AG04450 (cell line): ENCODE measurements around the gene NUP205. TPM values are rescaled to one million over a fixed set of nuclear protein-coding genes. Genes with fewer than 3 reads are reported as not detected.

Experiments used
- CTCF ChIA-PET: fragments of 300-600, 350-600 bp; formaldehyde crosslinking; extraction: SDS; loops from one replicate; lab custom pipeline; 2022; ENCODE audit warnings: antibody characterized with exemption, inconsistent platforms; lab: Charles Lee
- POLR2A ChIA-PET: fragments of 350-600 bp; formaldehyde crosslinking; extraction: SDS; loops from one replicate; lab custom pipeline; 2021; ENCODE audit warnings: antibody characterized with exemption, inconsistent platforms; lab: Yijun Ruan, JAX
- DNase-seq: peaks from one replicate; pipeline ENCODE4 v3.0.0-alpha.2; 2011; ENCODE audit warnings: low read depth, low spot score
- H3K27ac ChIP-seq: one replicate; pipeline ENCODE4 v1.5.1; 2012; ENCODE audit warnings: low read depth, low read length, control low read depth
- H3K27me3 ChIP-seq: one replicate; pipeline ENCODE4 v1.6.0; 2012; ENCODE audit warnings: low read length; ENCODE audit not compliant: control insufficient read depth, insufficient read depth
- H3K4me3 ChIP-seq: 2 replicates; pipeline ENCODE4 v1.5.1; 2011; ENCODE audit warnings: mild to moderate bottlenecking, low read depth, low read length, control low read depth
- H3K9me3 ChIP-seq: 2 replicates; pipeline ENCODE4 v1.5.1; 2012; ENCODE audit warnings: low read length; ENCODE audit not compliant: control insufficient read depth, insufficient read depth
- polyA plus RNA-seq: library from polyadenylated mRNA; depleted of rRNA; stranded (reverse); fragments of >200 nt; gene quantifications from 2 replicates; pipeline ENCODE4 v1.2.3, GENCODE V29; 2011
- TF ChIP-seq, protein P1 (sequence below): IDR thresholded peaks from 2 replicates; pipeline ENCODE4 v1.5.1; 2011; ENCODE audit warnings: low read depth, low read length, control low read depth, inconsistent platforms

Gene NUP205
- polyA plus RNA-seq, 1 experiment = 36.2 TPM

DNA sequence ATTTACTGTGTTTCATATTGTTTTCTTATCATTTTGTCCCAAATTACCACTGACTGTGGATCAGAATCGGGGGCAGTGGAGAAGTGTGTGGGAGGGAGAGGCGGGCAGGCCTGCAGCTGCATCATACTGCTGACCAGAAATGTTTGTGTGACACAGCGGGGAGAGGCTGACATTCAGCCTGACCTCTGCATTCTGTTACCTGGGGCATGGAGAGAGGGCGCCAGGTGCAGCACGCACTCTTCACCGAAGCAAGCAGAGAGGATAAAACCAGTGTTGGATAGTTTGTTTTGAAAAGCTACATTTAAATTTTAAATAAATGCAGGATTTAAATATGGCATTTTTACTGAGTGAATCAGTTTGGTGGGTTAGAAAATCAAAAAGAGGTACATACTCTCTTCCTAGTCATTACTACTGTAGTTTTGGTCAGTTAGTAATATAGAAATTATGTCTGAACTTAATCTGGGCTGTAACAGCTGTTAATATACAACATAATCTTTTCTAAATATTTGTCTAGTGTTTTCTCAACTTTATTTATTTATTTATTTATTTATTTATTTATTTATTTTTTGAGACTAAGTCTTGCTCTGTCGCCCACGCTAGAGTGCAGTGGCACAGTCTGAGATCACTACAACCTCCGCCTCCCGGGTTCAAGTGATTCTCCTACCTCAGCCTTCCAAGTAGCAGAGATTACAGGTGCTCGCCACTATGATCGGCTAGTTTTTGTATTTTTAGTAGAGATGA is 95.8 kb downstream of the NUP205 start:
- Histone ChIP-seq H3K9me3 (no peaks in the 10 kb centered on the region), H3K4me3 (no peak overlapping the region), H3K27me3 (no peaks in the 10 kb centered on the region), H3K27ac (no peak overlapping the region)
- ChIA-PET CTCF (interaction anchor here (1.6 kb wide), 1 partner anchor 9 kb away, joined by 10 read pairs; no protein-coding TSS in a partner anchor), POLR2A (interaction anchor here (0.8 kb wide), 1 partner anchor 9 kb away, joined by 6 read pairs; the partner anchor contains the start of gene STMP1)
- no peak for DNase-seq
- TF ChIP-seq, protein P1, sequence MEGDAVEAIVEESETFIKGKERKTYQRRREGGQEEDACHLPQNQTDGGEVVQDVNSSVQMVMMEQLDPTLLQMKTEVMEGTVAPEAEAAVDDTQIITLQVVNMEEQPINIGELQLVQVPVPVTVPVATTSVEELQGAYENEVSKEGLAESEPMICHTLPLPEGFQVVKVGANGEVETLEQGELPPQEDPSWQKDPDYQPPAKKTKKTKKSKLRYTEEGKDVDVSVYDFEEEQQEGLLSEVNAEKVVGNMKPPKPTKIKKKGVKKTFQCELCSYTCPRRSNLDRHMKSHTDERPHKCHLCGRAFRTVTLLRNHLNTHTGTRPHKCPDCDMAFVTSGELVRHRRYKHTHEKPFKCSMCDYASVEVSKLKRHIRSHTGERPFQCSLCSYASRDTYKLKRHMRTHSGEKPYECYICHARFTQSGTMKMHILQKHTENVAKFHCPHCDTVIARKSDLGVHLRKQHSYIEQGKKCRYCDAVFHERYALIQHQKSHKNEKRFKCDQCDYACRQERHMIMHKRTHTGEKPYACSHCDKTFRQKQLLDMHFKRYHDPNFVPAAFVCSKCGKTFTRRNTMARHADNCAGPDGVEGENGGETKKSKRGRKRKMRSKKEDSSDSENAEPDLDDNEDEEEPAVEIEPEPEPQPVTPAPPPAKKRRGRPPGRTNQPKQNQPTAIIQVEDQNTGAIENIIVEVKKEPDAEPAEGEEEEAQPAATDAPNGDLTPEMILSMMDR = no peak

GRCh38 chr7:135658564-135658963 is 100.8 kb downstream of the NUP205 start:
- peaks cover 2% of the 10 kb centered on the region; the same call in 1 of the 2 replicates for H3K9me3 ChIP-seq
- no peak overlapping the region for H3K4me3 ChIP-seq
- TF ChIP-seq, protein P1 = no peak
- ChIA-PET POLR2A (no interaction called here), CTCF (interaction anchor here (1.1 to 12.7 kb wide), 4 partner anchors 14 to 384 kb away, joined by 4 to 83 read pairs (median 6); no protein-coding TSS in a partner anchor)
- no peaks in the 10 kb centered on the region for H3K27me3 ChIP-seq
- no peak for DNase-seq
- no peak overlapping the region for H3K27ac ChIP-seq

DNA sequence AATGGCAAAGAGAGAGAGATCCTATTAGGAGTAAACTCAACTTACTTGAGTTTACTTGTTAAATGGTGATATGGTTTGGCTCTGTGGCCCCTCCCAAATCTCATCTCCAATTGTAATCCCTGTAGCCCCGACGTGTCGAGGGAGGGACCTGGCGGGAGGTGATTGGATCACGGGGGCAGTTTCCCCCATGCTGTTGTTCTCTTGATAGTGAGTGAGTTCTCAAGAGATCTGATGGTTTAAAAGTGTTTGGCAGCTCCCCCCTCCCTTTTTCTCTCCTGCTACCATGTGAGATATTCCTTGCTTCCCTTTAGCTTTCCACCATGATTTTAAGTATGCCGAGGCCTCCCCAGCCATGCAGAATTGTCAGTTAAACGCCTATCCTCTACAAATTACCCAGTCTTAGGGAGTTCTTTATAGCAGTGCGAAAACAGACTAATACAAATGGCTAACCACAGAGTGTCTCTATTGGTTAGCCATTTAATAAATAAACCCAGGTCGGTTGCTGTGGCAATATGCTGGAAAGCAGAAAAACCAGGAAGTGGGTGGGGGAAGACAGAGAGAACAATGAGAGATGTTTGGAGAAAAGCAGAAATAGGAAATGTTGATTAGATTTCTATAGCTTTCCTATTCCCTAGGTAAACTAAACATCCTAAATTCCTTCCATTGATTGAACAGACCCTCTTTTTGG is 101.6 kb downstream of the NUP205 start:
- CTCF ChIA-PET = interaction anchor here (2.5 to 12.7 kb wide), 3 partner anchors 14 to 38 kb away, joined by 9 to 83 read pairs (median 55); no protein-coding TSS in a partner anchor
- H3K4me3 ChIP-seq = no peak overlapping the region
- H3K9me3 ChIP-seq = peaks cover 4% of the 10 kb centered on the region; the same call in 1 of the 2 replicates
- POLR2A ChIA-PET = no interaction called here
- no peak overlapping the region for H3K27ac ChIP-seq
- no peak for DNase-seq
- TF ChIP-seq, protein P1 = no peak
- no peaks in the 10 kb centered on the region for H3K27me3 ChIP-seq

- DNase-seq = no peak
- peak overlapping the region; percentile 57 for H3K27ac ChIP-seq
- POLR2A ChIA-PET = interaction anchor here (1.0 to 1.3 kb wide), 5 partner anchors 9 to 85 kb away, joined by 3 to 8 read pairs (median 4); no protein-coding TSS in a partner anchor
Observed at GRCh38 chr7:135661311-135662122, 103.8 kb downstream of the NUP205 start.

More at GRCh38 chr7:135661311-135662122, 103.8 kb downstream of the NUP205 start:
- TF ChIP-seq, protein P1 = no peak
- Histone ChIP-seq H3K4me3 (peak overlapping the region; percentile 54), H3K9me3 (peaks cover 4% of the 10 kb centered on the region; the same call in 1 of the 2 replicates), H3K27me3 (no peaks in the 10 kb centered on the region)
- CTCF ChIA-PET = interaction anchor here (0.6 to 12.7 kb wide), 13 partner anchors 10 to 387 kb away, joined by 3 to 83 read pairs (median 4); no protein-coding TSS in a partner anchor
